Esophagus muscularis mucosa (tissue), 4 donors: ENCODE results near the gene SPOUT1. TPM values are rescaled to one million over a fixed set of nuclear protein-coding genes. Genes with fewer than 3 reads are reported as not detected.
A peak's percentile ranks its signal among the peaks of the same experiment; 100 is the strongest.

Experiments
- DNase-seq: peaks from one replicate; pipeline ENCODE4 v3.0.0-alpha.2; 2017; ENCODE audit errors: extremely low spot score
- H3K27ac ChIP-seq, 4 donors: fragments of 200-600 bp; sonication (generic); replicated peaks in 1 of 4; 1 replicate in 3 of 4; 2 replicates in 1 of 4; pipeline ENCODE4 v1.5.1; 2016 to 2019; ENCODE audit warnings: mild to moderate bottlenecking in 1 of 4
- H3K27me3 ChIP-seq, 4 donors: fragments of 200-600 bp; sonication (generic); one replicate each; pipeline versions ENCODE4 v1.5.1 to v1.6.0; 2016 to 2019
- H3K36me3 ChIP-seq, 4 donors: fragments of 200-600 bp; sonication (generic); one replicate each; pipeline ENCODE4 v1.5.1; 2016 to 2019
- H3K4me1 ChIP-seq, 4 donors: fragments of 200-600 bp; sonication (generic); one replicate each; pipeline ENCODE4 v1.5.1; 2016 to 2019
- H3K4me3 ChIP-seq, 4 donors: fragments of 200-600 bp; sonication (generic); 1 replicate in 2 of 4; 2 replicates in 2 of 4; pipeline ENCODE4 v1.5.1; 2016 to 2019; ENCODE audit warnings: mild to moderate bottlenecking in 4 of 4, moderate library complexity in 1 of 4
- H3K9me3 ChIP-seq, 4 donors: fragments of 200-600 bp; sonication (generic); 1 replicate in 3 of 4; 2 replicates in 1 of 4; pipeline ENCODE4 v1.5.1; 2016 to 2019
- EP300 ChIP-seq: sonication (generic); formaldehyde crosslinking; IDR thresholded peaks from one replicate; pipeline ENCODE4 v1.6.1; 2017; ENCODE audit warnings: antibody characterized with exemption
- POLR2A ChIP-seq: fragments of 450-650 bp; IDR thresholded peaks from one replicate; pipeline ENCODE4 v1.6.1; 2017; ENCODE audit warnings: antibody characterized with exemption, moderate library complexity, mild to moderate bottlenecking, low read depth
- POLR2AphosphoS5 ChIP-seq, 2 donors: sonication (generic); formaldehyde crosslinking; IDR thresholded peaks; one replicate each; pipeline ENCODE4 v1.6.1; 2017; ENCODE audit warnings: antibody characterized with exemption in 2 of 2
- WGBS: methylation state at CpG from one replicate; pipeline ENCODE4 v1.1.5; 2018; 5-methylcytosine and 5-hydroxymethylcytosine counted together
- intact Hi-C: fragments of 100-400 bp; cut with DNase I; formaldehyde crosslinking; loops from one replicate; pipeline ENCODE4 v1.15.1; 2023
- total RNA-seq, 4 donors: library from RNA; depleted of rRNA; stranded (reverse); fragments of >200 nt; gene quantifications; one replicate each; pipeline versions ENCODE4 v1.1.0 to v1.2.1, GENCODE V29; 2016
- TF ChIP-seq, protein P1 (sequence below), 3 experiments: fragments of 200-600 bp in 2 of 3; fragments of 450-650 bp in 1 of 3; sonication (generic) in 2 of 3; IDR thresholded peaks; one replicate each; pipeline ENCODE4 v1.5.1; 2017 to 2019; ENCODE audit warnings: antibody characterized with exemption in 3 of 3, mild to moderate bottlenecking in 2 of 3, moderate library complexity in 1 of 3

Gene SPOUT1
- total RNA-seq, 4 donors from 2014 or later: 15.3 to 36.5 (median 19.8) TPM

DNA sequence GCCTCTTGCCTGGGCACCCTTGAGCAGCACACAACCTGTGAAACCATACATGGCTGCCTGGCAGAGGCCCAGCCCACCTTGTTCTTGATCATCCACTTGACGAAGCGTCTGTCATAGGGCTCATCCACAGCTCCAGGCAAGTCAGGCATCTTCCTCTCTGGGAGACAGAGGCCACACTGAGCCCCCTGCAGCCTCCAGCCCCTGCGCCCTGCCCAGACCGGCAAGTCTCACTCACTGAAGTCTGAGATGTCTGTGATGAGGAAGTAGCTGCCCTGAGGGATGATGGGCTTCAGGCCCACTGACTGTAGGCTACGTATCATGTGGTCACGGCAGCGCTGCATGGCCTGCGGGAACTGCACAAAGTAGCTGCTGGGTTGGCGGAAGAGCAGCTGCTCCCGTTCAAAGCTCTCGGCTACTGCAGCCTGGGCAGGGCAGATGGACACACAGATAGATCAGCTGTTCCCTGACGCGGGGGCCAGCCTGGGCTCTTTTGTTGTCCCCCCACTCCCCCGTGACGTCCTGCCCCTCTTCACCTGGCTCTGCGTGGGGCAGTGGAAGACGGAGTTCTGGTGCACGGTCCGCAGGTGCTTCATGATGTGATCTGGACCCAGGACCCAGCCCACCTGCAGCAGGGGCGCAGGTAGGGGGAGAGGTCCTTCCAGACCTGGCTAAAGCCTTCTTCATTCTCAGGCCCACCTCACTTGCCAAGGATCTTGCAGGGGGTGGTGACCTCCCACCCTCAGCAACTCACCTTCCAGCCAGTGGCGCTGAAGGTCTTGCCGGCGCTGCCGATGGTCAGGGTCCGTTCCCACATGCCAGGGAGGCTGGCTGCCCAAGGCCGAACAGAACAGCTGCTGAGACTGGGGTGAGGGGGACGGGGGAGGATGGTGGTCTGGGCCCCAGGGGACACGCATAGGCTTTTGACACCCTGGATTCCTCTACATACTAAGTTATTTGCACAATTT is 5.9 kb upstream of the SPOUT1 start:
- no peak for DNase-seq
- TF ChIP-seq, protein P1, sequence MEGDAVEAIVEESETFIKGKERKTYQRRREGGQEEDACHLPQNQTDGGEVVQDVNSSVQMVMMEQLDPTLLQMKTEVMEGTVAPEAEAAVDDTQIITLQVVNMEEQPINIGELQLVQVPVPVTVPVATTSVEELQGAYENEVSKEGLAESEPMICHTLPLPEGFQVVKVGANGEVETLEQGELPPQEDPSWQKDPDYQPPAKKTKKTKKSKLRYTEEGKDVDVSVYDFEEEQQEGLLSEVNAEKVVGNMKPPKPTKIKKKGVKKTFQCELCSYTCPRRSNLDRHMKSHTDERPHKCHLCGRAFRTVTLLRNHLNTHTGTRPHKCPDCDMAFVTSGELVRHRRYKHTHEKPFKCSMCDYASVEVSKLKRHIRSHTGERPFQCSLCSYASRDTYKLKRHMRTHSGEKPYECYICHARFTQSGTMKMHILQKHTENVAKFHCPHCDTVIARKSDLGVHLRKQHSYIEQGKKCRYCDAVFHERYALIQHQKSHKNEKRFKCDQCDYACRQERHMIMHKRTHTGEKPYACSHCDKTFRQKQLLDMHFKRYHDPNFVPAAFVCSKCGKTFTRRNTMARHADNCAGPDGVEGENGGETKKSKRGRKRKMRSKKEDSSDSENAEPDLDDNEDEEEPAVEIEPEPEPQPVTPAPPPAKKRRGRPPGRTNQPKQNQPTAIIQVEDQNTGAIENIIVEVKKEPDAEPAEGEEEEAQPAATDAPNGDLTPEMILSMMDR (IDR thresholded peaks at IDR 0.05): no peak
- TF ChIP-seq EP300: no peak
- no peak for TF ChIP-seq POLR2AphosphoS5 (IDR thresholded peaks at IDR 0.05)
- no peak for TF ChIP-seq POLR2A
- Histone ChIP-seq H3K9me3 (no peaks in the 10 kb centered on the region), H3K36me3 (peaks cover 0 to 51% (median 16%) of the 10 kb centered on the region in 4 donors), H3K27me3 (no peaks in the 10 kb centered on the region), H3K4me3 (no peak overlapping the region), H3K27ac (no peak overlapping the region), H3K4me1 (no peaks in the 10 kb centered on the region)
- intact Hi-C loops: no loop called here
- 98% methylated on average over 20 of the region's 28 CpGs for WGBS

DNA sequence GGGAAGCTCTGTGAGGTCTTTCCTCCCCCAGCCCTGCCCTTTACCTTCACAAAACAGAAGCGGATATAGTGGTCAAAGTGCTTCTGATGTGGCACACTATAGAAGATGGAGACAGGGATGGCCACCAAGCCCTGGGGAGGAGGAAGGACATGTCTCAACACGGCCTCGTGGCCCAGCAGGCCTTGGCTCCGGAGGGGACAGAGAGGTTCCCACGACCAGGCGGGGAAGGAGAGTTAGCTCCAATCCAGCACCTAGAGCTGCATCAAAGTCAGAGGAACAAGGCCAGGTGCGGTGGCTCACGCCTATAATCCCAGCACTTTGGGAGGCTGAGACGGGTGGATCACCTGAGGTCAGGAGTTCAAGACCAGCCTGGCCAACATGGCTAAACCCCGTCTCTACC is 4.1 kb upstream of the SPOUT1 start:
- no peak overlapping the region for H3K27ac ChIP-seq
- H3K4me1 ChIP-seq: peaks cover 11 to 15% (median 13%) of the 10 kb centered on the region in 4 donors
- 94% methylated on average over 6 of the region's 10 CpGs for WGBS
- H3K9me3 ChIP-seq: no peaks in the 10 kb centered on the region
- TF ChIP-seq POLR2A (no peak), POLR2AphosphoS5 (IDR thresholded peaks at IDR 0.05) (no peak), EP300 (no peak)
- TF ChIP-seq, protein P1 (IDR thresholded peaks at IDR 0.05): no peak
- no peaks in the 10 kb centered on the region for H3K27me3 ChIP-seq
- peaks cover 0 to 44% (median 16%) of the 10 kb centered on the region in 4 donors for H3K36me3 ChIP-seq
- no peak for DNase-seq
- H3K4me3 ChIP-seq: no peak overlapping the region
- intact Hi-C loops: no loop called here

DNA sequence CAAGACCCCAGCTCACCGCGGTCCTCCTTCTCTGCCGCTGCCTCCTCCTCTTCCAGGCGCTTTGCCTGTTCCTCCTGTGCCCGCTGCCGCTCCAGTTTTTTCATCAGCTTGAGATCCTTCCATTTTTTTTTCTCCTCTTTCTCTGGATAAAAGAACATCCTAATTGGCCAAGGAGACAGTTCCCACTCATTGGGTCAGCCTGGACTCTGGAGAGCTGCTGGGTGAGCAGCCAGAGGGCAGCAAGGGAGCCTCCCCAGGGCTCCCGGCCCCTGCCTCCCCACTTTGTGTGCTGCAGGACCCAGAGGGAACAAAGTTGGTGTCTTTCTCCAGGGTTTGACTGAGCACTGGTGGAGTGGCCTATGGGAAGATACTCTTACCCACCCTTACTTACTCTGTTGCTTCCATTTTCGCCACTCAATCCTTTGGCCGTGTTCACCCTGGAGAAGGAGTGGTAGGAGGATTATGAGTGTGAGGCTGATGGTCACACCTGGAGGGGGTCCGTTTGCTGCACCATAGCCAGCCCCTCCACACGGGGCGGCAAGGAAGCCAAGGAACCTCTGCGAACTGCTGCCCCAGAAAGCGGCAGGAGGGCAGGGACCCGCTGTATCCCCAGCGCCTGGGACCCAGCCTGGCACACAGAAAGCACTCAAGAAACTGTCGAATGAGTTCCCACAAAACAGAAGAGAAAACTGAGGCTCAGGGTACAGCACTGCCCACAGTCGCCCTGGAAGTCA is 708 bp downstream of the SPOUT1 start:
- WGBS: 42% methylated on average over 14 of the region's 18 CpGs
- Histone ChIP-seq H3K9me3 (no peaks in the 10 kb centered on the region), H3K27ac (peak overlapping the region; percentile 60 to 91 (median 80)), H3K4me3 (peak overlapping the region; percentile 75 to 95 (median 82)), H3K27me3 (no peaks in the 10 kb centered on the region), H3K4me1 (peaks cover 14 to 23% (median 21%) of the 10 kb centered on the region in 4 donors), H3K36me3 (peaks cover 10 to 46% (median 37%) of the 10 kb centered on the region in 4 donors)
- intact Hi-C loops: no loop called here
- TF ChIP-seq POLR2AphosphoS5 (IDR thresholded peaks at IDR 0.05) (no peak), POLR2A (no peak)
- TF ChIP-seq, protein P1 (IDR thresholded peaks at IDR 0.05): no peak
- DNase-seq: no peak

DNA sequence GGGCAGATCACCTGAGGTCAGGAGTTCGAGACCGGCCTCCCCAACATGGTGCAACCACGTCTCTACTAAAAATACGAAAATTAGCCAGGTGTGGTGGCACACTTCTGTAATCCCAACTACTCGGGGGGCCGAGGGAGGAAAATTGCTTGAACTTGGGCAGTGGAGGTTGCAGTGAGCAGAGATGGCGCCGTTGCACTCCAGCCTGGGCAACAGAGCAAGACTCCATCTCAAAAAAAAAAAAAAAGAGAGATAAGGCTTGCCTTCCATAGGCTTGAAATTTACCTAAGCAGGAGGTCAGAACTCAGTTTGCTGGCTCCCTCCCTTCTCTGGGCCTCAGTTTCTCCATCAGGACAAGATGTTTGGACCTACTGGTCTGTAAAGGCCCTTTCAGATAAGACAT is 1.3 kb downstream of the SPOUT1 start:
- TF ChIP-seq EP300 (no peak), POLR2AphosphoS5 (IDR thresholded peaks at IDR 0.05) (no peak)
- TF ChIP-seq, protein P1 (IDR thresholded peaks at IDR 0.05): no peak
- no peak for DNase-seq
- no peak overlapping the region for H3K4me3 ChIP-seq
- WGBS: 96% methylated on average over 8 of the region's 8 CpGs
- intact Hi-C loops: no loop called here
- peaks cover 14 to 23% (median 21%) of the 10 kb centered on the region in 4 donors for H3K4me1 ChIP-seq
- H3K27ac ChIP-seq: peak overlapping the region in 1 of 4 donors; percentile 91
- H3K36me3 ChIP-seq: peaks cover 10 to 46% (median 43%) of the 10 kb centered on the region in 4 donors
- no peaks in the 10 kb centered on the region for H3K9me3 ChIP-seq
- H3K27me3 ChIP-seq: no peaks in the 10 kb centered on the region
